Heart left ventricle (tissue), 16 donors: Measurements from ENCODE around the gene TMEM271. TPM values are rescaled to one million over a fixed set of nuclear protein-coding genes. Genes with fewer than 3 reads are reported as not detected.

Experiments
- ATAC-seq, 4 donors: fragments of 200-7000 bp; cut with Tn5 transposase; one replicate each; pipeline ENCODE4 v1.9.1; 2020 to 2022; ENCODE audit warnings: moderate library complexity in 4 of 4, mild to moderate bottlenecking in 3 of 4, moderate number of reproducible peaks in 1 of 4
- DNase-seq, 5 donors: peaks; one replicate each; pipeline ENCODE4 v3.0.0-alpha.2; 2020
- H3K27ac ChIP-seq, 12 donors: fragments of 200-600 bp; sonication (generic) in 4 of 12; one replicate each; pipeline versions ENCODE4 v1.5.0 to v1.8.0; 2016 to 2022; ENCODE audit warnings: mild to moderate bottlenecking in 2 of 12
- H3K27me3 ChIP-seq, 9 donors: fragments of 200-600 bp; sonication (generic) in 2 of 9; one replicate each; pipeline versions ENCODE4 v1.5.1 to v1.8.0; 2016 to 2022; ENCODE audit warnings: mild to moderate bottlenecking in 3 of 9
- H3K36me3 ChIP-seq, 9 donors: fragments of 200-600 bp; sonication (generic) in 2 of 9; one replicate each; pipeline versions ENCODE4 v1.5.0 to v1.8.0; 2018 to 2022; ENCODE audit warnings: mild to moderate bottlenecking in 2 of 9
- H3K4me1 ChIP-seq, 12 donors: fragments of 200-600 bp; sonication (generic) in 4 of 12; one replicate each; pipeline versions ENCODE4 v1.5.0 to v1.8.0; 2016 to 2022; ENCODE audit warnings: mild to moderate bottlenecking in 3 of 12
- H3K4me3 ChIP-seq, 12 donors: fragments of 200-600 bp; sonication (generic) in 4 of 12; one replicate each; pipeline versions ENCODE4 v1.5.0 to v1.8.0; 2017 to 2022; ENCODE audit warnings: mild to moderate bottlenecking in 9 of 12, moderate library complexity in 4 of 12
- H3K9me3 ChIP-seq, 12 donors: fragments of 200-600 bp; sonication (generic) in 4 of 12; one replicate each; pipeline versions ENCODE4 v1.5.0 to v1.8.0; 2016 to 2022; ENCODE audit warnings: mild to moderate bottlenecking in 1 of 12
- POLR2A ChIP-seq, 2 donors: fragments of 450-650 bp; IDR thresholded peaks; one replicate each; pipeline ENCODE4 v1.6.1; 2017; ENCODE audit warnings: antibody characterized with exemption in 2 of 2, mild to moderate bottlenecking in 2 of 2, moderate library complexity in 2 of 2
- WGBS, 4 donors: extraction: QIAGEN DNeasy Blood & Tissue Kit in 2 of 4; methylation state at CpG; one replicate each; pipeline versions ENCODE4 v1.1.5 to v1.1.7; 2013 to 2018; 5-methylcytosine and 5-hydroxymethylcytosine counted together
- intact Hi-C, 10 donors: fragments of 100-400 bp; cut with DNase I; formaldehyde crosslinking; loops; one replicate each; pipeline versions ENCODE4 v1.11.1 to v1.14.2; 2022
- polyA plus RNA-seq, 2 donors: library from polyadenylated mRNA; stranded (reverse); fragments of 200-250 nt; gene quantifications; one replicate each; pipeline ENCODE4 v1.2.3, GENCODE V29; 2013
- total RNA-seq, 9 donors: library from RNA; depleted of rRNA in 2 of 9; stranded (reverse); fragments of >200 nt in 2 of 9; fragmentation: NEBNext Ultra II Directional in 3 of 9; extraction: Animal tissue kit (Norgen Biotek cat#: 25700) in 3 of 9; gene quantifications; one replicate each; pipeline versions ENCODE4 v1.1.0 to v1.2.4, GENCODE V29; 2016 to 2023
- TF ChIP-seq, protein P1 (sequence below), 12 donors: fragments of 200-600 bp; sonication (generic) in 4 of 12; IDR thresholded peaks; one replicate each; pipeline versions ENCODE4 v1.5.0 to v1.8.0; 2018 to 2022; ENCODE audit warnings: antibody characterized with exemption in 12 of 12, mild to moderate bottlenecking in 5 of 12
- donor health status: ischemic (EF 13 %, LVEDD 7.1; RV severe dilation, severe dysfunction).
- donor health status: healthy with polysubstance abuse.
- donor health status: DM: no; HTN: yes; CAD: no.
- donor health status: DM: no; HTN: no; CAD: no.
- donor health status: ischemic (EF 25% LVEDD 6.9; RV normal size, moderate dysfunction).
- donor health status: ischemic (EF 25% LVEDD 5.7; RV mildly dilated, moderate dysfunction).
- donor health status: healthy.
- donor health status: DM: yes; HTN: yes; CAD: no.
- donor health status: ischemic (EF 35%, LVEDD 5.7; RV mildly dilated, moderate dysfunction).
- donor health status: nonischemic (EF 11% LVEDD 7.7; RV severe dilation, severe dysfunction).
- donor health status: DM: yes; HTN: yes; CAD: no.
- donor health status: PGD.
- donor health status: ischemic (EF 29% LVEDD 5.4; RV normal size, mild dysfunction).
- donor health status: nonischemic (EF 23%, LVEDD 6.1; RV moderate dilation, normal function).

Gene TMEM271
- total and polyA plus RNA-seq, 11 donors: not detected

DNA sequence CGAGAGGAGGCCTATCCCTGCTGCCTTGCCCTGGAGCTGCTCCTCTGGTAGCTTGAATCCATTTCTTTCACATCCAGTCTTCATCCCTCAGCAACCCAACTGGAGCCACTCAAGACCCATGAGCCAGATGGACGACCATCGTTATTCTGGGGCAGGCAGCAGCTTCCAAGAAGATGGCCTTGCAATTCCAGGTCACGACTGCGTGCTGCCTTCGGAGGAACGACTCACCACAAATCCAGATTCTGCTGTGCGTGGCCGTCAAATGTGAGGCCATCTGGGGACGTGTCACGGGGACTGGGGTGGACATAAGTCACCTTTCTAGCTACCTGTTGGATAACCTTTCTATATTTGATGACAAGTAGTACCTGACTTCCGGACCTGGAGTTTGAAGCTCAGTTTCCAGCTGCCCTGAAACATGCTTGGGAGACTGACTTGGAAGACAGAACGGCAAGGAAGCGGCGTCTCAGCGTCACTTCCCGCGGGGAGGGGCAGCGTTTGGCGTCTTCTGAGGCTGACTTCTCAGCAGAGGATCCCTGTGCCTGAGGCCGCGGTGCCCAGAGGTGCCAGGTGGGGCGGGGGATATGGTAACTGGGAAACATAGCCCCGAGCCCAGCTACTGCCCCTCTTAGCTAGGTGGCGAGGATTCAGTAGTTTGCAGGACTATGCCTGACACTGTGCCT, 11.7 kb upstream of the TMEM271 start:
- ATAC-seq: no peak
- no peak overlapping the region for H3K27ac ChIP-seq
- TF ChIP-seq POLR2A (IDR thresholded peaks at IDR 0.05): no peak
- TF ChIP-seq, protein P1, sequence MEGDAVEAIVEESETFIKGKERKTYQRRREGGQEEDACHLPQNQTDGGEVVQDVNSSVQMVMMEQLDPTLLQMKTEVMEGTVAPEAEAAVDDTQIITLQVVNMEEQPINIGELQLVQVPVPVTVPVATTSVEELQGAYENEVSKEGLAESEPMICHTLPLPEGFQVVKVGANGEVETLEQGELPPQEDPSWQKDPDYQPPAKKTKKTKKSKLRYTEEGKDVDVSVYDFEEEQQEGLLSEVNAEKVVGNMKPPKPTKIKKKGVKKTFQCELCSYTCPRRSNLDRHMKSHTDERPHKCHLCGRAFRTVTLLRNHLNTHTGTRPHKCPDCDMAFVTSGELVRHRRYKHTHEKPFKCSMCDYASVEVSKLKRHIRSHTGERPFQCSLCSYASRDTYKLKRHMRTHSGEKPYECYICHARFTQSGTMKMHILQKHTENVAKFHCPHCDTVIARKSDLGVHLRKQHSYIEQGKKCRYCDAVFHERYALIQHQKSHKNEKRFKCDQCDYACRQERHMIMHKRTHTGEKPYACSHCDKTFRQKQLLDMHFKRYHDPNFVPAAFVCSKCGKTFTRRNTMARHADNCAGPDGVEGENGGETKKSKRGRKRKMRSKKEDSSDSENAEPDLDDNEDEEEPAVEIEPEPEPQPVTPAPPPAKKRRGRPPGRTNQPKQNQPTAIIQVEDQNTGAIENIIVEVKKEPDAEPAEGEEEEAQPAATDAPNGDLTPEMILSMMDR (IDR thresholded peaks at IDR 0.05): no peak
- 79 to 82% (median 80%) methylated on average over 20 to 25 of the region's 25 CpGs for WGBS, 4 donors
- no peak overlapping the region for H3K4me3 ChIP-seq
- peaks cover 0 to 20% (median 7%) of the 10 kb centered on the region in 9 donors for H3K27me3 ChIP-seq
- no peaks in the 10 kb centered on the region for H3K4me1 ChIP-seq
- H3K9me3 ChIP-seq: peaks cover 0 to 25% (median 9%) of the 10 kb centered on the region in 12 donors
- no peaks in the 10 kb centered on the region for H3K36me3 ChIP-seq
- intact Hi-C loops: no loop called here
- no peak for DNase-seq

DNA sequence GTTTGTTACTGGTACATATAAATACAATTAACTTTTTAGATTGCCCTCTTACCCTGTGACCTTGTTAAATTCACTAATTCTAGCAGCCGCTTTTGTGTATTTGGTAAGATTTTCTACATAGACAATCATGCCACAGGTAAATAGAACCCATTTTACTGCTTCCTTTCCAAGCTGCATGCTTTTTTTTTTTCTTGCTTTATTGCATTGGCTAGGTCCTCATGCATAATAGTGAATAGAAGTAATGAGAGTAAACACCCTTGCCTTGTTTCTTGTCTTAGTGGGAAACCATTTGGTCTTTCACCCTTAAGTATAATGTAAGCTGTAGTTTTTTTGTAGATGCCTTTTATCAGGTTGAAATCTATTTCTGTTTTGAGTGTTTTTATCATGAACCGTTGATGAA, 7.7 kb upstream of the TMEM271 start:
- H3K4me3 ChIP-seq: no peak overlapping the region
- no peak for DNase-seq
- intact Hi-C loops: no loop called here
- peaks cover 4 to 46% (median 24%) of the 10 kb centered on the region in 9 donors for H3K27me3 ChIP-seq
- peaks cover 0 to 25% (median 9%) of the 10 kb centered on the region in 12 donors for H3K9me3 ChIP-seq
- no peaks in the 10 kb centered on the region for H3K36me3 ChIP-seq
- TF ChIP-seq, protein P1 (IDR thresholded peaks at IDR 0.05): no peak
- no peak for TF ChIP-seq POLR2A (IDR thresholded peaks at IDR 0.05)
- no peaks in the 10 kb centered on the region for H3K4me1 ChIP-seq
- WGBS, 4 donors: 75 to 90% (median 78%) methylated on average over 2 of the region's 2 CpGs
- no peak overlapping the region for H3K27ac ChIP-seq
- ATAC-seq: no peak

DNA sequence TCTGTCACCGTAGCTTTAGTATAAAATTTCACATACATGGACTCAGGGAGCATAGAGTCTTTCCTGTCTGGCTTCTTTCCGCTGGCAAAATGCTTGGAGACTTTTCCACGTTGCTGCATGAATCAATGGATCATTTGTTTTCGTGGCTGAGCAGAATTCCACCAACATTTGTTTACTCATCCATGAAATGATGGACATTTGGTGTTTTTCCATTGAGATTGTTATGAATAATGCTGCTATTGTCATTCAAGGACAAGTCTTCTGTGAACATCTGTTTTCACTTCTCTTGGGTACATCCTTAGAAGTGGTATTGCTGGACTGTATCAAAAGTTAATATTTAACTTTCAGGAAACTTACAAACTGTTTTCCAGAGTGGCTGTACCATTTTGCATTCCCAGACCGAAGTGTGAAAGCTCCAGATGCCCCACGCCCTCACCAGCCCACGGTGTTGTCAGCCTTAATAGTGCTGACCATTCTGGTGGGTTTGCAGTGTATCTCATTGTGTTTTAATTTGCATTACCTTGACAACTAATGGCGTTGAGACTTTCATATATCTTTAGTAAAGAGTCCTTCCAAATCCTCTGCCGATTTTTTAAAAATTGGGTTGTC, 5.8 kb upstream of the TMEM271 start:
- no peak overlapping the region for H3K27ac ChIP-seq
- 72 to 75% (median 73%) methylated on average over 9 of the region's 9 CpGs for WGBS, 4 donors
- peaks cover 0 to 12% (median 0%) of the 10 kb centered on the region in 12 donors for H3K4me1 ChIP-seq
- DNase-seq (no peak), ATAC-seq (no peak)
- H3K27me3 ChIP-seq: peaks cover 4 to 63% (median 39%) of the 10 kb centered on the region in 9 donors
- no peak for TF ChIP-seq POLR2A (IDR thresholded peaks at IDR 0.05)
- TF ChIP-seq, protein P1 (IDR thresholded peaks at IDR 0.05): no peak
- H3K9me3 ChIP-seq: peaks cover 0 to 21% (median 9%) of the 10 kb centered on the region in 12 donors
- intact Hi-C loops: no loop called here
- H3K36me3 ChIP-seq: no peaks in the 10 kb centered on the region
- no peak overlapping the region for H3K4me3 ChIP-seq

DNA sequence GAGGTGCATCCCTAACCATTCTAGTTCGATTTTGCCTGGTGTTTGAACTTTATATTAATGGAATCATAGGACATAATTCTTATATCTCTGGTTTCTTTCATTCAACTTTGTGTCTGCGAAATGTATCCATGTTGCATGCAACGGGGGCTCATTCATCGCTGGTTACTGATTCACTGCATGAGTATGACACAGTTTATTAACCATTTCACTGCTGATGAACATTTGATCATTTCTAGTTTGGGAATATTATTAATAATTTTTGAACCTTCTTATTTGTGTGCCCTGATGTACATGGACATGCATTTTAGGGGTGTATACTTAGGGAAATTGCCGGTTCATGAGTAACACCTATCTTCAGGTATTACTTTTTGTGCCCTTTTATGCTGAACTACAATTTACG, 5.1 kb upstream of the TMEM271 start:
- TF ChIP-seq POLR2A (IDR thresholded peaks at IDR 0.05): no peak
- TF ChIP-seq, protein P1 (IDR thresholded peaks at IDR 0.05): no peak
- Histone ChIP-seq H3K4me3 (no peak overlapping the region), H3K36me3 (no peaks in the 10 kb centered on the region), H3K9me3 (peaks cover 0 to 21% (median 9%) of the 10 kb centered on the region in 12 donors), H3K27ac (no peak overlapping the region), H3K27me3 (peaks cover 4 to 67% (median 39%) of the 10 kb centered on the region in 9 donors), H3K4me1 (peaks cover 0 to 17% (median 0%) of the 10 kb centered on the region in 12 donors)
- no peak for ATAC-seq
- DNase-seq: no peak
- 57 to 61% (median 60%) methylated on average over 6 of the region's 6 CpGs for WGBS, 4 donors
- intact Hi-C loops: no loop called here
